Panc1 (cell line): ENCODE data around the gene BTG4. TPM values are rescaled to one million over a fixed set of nuclear protein-coding genes. Genes with fewer than 3 reads are reported as not detected.

Source experiments
- ATAC-seq: fragments of 200-7000 bp; cut with Tn5 transposase; 2 replicates; pipeline ENCODE4 v1.9.1; 2020; ENCODE audit warnings: mild to moderate bottlenecking, moderate library complexity
- BruUV-seq: library from RNA; stranded (reverse); fragments of 400-500 nt; replicated peaks from 2 replicates; lab custom pipeline; 2021; lab: Mats Ljungman, UMichigan
- CTCF ChIA-PET: fragments of 300-600 bp; sonication (Branson Sonifier 250); formaldehyde crosslinking; loops from one replicate; lab custom pipeline; 2022; ENCODE audit warnings: antibody characterized with exemption; lab: Charles Lee
- POLR2A ChIA-PET: fragments of 300-600 bp; sonication (Branson Sonifier 250); formaldehyde crosslinking; loops from one replicate; lab custom pipeline; 2022; ENCODE audit warnings: antibody characterized with exemption; lab: Charles Lee
- DNase-seq: peaks from one replicate; pipeline ENCODE4 v3.0.0-alpha.2; 2010; ENCODE audit warnings: low read depth, low spot score
- H3K27ac ChIP-seq: 2 replicates; pipeline ENCODE4 v1.5.1; 2011; ENCODE audit warnings: mild to moderate bottlenecking, low read length, inconsistent platforms
- H3K27me3 ChIP-seq: fragments of 200-500 bp; sonication (Bioruptor generic); 2 replicates; pipeline ENCODE4 v1.6.0; 2014; ENCODE audit warnings: low read length, inconsistent platforms; ENCODE audit not compliant: control insufficient read depth, insufficient read depth
- H3K36me3 ChIP-seq: fragments of 200-500 bp; sonication (Bioruptor generic); 2 replicates; pipeline ENCODE4 v1.5.1; 2014; ENCODE audit warnings: inconsistent platforms, mild to moderate bottlenecking, low read length, moderate library complexity; ENCODE audit not compliant: control insufficient read depth, insufficient read depth
- H3K4me1 ChIP-seq: 2 replicates; pipeline ENCODE4 v1.5.1; 2011; ENCODE audit warnings: inconsistent platforms, mild to moderate bottlenecking, low read length, moderate library complexity; ENCODE audit not compliant: control insufficient read depth, insufficient read depth
- H3K4me3 ChIP-seq, 2 experiments: 2 replicates each; pipeline ENCODE4 v1.5.1; 2011 to 2012; ENCODE audit warnings: low read depth in 2 of 2, low read length in 2 of 2, mild to moderate bottlenecking in 2 of 2, inconsistent platforms in 1 of 2, moderate library complexity in 1 of 2
- H3K9me3 ChIP-seq: fragments of 200-500 bp; sonication (Bioruptor generic); 2 replicates; pipeline ENCODE4 v1.5.1; 2014; ENCODE audit warnings: low read depth, mild to moderate bottlenecking, inconsistent platforms, low read length, moderate library complexity; ENCODE audit not compliant: control insufficient read depth, insufficient read depth
- POLR2AphosphoS5 ChIP-seq: IDR thresholded peaks from 2 replicates; pipeline ENCODE4 v1.6.1; 2012; ENCODE audit warnings: mild to moderate bottlenecking, low read depth, low read length, moderate library complexity
- SIN3A ChIP-seq: IDR thresholded peaks from 2 replicates; pipeline ENCODE4 v1.6.1; 2012; ENCODE audit warnings: low read depth, mild to moderate bottlenecking, low read length, moderate library complexity, borderline replicate concordance; ENCODE audit not compliant: insufficient read depth
- TCF7L2 ChIP-seq: IDR thresholded peaks from 2 replicates; pipeline ENCODE4 v1.6.1; 2011; ENCODE audit warnings: mild to moderate bottlenecking, low read depth, low read length, inconsistent platforms
- in situ Hi-C: cut with HindIII; loops from 2 replicates; pipeline ENCODE4 v1.10.0; 2016; ENCODE audit warnings: low sequenced_read_pairs, low pct_unique_long_range_greater_than_20kb
- intact Hi-C: fragments of 100-400 bp; cut with micrococcal nuclease; formaldehyde crosslinking; loops from one replicate; pipeline ENCODE4 v1.10.0; 2022; ENCODE audit not compliant: unreplicated experiment
- total RNA-seq: library from RNA; stranded (reverse); gene quantifications from one replicate; pipeline ENCODE4 v1.2.1, GENCODE V29; 2021; ENCODE audit not compliant: unreplicated experiment
- TF ChIP-seq, protein P1 (sequence below): fragments of 450-650 bp; IDR thresholded peaks from 2 replicates; pipeline ENCODE4 v1.5.1; 2017; ENCODE audit warnings: mild to moderate bottlenecking
- TF ChIP-seq, protein P2 (sequence below), 2 experiments: IDR thresholded peaks; 2 replicates each; pipeline ENCODE4 v1.6.1; 2011 to 2012; ENCODE audit warnings: low read depth in 2 of 2, control low read depth in 1 of 2, low read length in 1 of 2, mild to moderate bottlenecking in 1 of 2, moderate library complexity in 1 of 2; ENCODE audit not compliant: insufficient read depth in 1 of 2

BTG4 gene
- total RNA-seq, 1 experiment from 2014 or later = not detected

DNA sequence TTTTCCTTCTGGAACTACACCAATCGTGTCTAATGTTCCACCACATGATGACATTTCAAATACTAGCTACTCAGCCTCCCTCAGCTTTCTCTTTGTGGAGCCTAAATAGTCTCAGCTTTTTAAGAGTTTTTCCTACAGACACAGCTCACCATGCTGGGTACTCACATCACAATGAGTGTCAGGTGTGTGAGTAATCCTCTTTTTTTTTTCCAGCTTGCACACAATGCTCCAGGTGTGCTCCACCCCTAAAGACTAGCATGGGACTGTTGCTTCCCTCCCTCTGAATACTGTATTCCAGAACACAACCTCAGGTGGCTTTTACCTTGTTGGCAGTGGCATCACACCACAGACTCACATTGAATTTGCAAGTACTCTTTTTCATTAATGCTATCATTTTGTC lies 11.7 kb downstream of the BTG4 start:
- intact Hi-C loops = no loop called here
- Histone ChIP-seq H3K9me3 (no peaks in the 10 kb centered on the region), H3K36me3 (no peaks in the 10 kb centered on the region), H3K27ac (no peak overlapping the region), H3K4me1 (no peaks in the 10 kb centered on the region), H3K27me3 (peaks cover 23% of the 10 kb centered on the region; the same call in 1 of the 2 replicates), H3K4me3 (no peak overlapping the region)
- in situ Hi-C loops = no loop called here
- DNase-seq = no peak
- TF ChIP-seq, protein P1, sequence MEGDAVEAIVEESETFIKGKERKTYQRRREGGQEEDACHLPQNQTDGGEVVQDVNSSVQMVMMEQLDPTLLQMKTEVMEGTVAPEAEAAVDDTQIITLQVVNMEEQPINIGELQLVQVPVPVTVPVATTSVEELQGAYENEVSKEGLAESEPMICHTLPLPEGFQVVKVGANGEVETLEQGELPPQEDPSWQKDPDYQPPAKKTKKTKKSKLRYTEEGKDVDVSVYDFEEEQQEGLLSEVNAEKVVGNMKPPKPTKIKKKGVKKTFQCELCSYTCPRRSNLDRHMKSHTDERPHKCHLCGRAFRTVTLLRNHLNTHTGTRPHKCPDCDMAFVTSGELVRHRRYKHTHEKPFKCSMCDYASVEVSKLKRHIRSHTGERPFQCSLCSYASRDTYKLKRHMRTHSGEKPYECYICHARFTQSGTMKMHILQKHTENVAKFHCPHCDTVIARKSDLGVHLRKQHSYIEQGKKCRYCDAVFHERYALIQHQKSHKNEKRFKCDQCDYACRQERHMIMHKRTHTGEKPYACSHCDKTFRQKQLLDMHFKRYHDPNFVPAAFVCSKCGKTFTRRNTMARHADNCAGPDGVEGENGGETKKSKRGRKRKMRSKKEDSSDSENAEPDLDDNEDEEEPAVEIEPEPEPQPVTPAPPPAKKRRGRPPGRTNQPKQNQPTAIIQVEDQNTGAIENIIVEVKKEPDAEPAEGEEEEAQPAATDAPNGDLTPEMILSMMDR = no peak
- TF ChIP-seq POLR2AphosphoS5 = no peak
- TF ChIP-seq, protein P2, sequence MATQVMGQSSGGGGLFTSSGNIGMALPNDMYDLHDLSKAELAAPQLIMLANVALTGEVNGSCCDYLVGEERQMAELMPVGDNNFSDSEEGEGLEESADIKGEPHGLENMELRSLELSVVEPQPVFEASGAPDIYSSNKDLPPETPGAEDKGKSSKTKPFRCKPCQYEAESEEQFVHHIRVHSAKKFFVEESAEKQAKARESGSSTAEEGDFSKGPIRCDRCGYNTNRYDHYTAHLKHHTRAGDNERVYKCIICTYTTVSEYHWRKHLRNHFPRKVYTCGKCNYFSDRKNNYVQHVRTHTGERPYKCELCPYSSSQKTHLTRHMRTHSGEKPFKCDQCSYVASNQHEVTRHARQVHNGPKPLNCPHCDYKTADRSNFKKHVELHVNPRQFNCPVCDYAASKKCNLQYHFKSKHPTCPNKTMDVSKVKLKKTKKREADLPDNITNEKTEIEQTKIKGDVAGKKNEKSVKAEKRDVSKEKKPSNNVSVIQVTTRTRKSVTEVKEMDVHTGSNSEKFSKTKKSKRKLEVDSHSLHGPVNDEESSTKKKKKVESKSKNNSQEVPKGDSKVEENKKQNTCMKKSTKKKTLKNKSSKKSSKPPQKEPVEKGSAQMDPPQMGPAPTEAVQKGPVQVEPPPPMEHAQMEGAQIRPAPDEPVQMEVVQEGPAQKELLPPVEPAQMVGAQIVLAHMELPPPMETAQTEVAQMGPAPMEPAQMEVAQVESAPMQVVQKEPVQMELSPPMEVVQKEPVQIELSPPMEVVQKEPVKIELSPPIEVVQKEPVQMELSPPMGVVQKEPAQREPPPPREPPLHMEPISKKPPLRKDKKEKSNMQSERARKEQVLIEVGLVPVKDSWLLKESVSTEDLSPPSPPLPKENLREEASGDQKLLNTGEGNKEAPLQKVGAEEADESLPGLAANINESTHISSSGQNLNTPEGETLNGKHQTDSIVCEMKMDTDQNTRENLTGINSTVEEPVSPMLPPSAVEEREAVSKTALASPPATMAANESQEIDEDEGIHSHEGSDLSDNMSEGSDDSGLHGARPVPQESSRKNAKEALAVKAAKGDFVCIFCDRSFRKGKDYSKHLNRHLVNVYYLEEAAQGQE (IDR thresholded peaks at IDR 0.05; ENCODE audit: insufficient read depth in 1 of 2, low read depth in 2 of 2, low read length in 1 of 2) = no peak
- CTCF ChIA-PET = no interaction called here
- ATAC-seq = no peak
- POLR2A ChIA-PET = interaction anchor here (0.6 kb wide), 1 partner anchor 20 kb away, joined by 3 read pairs; no protein-coding TSS in a partner anchor
- no TSS peak for BruUV-seq

DNA sequence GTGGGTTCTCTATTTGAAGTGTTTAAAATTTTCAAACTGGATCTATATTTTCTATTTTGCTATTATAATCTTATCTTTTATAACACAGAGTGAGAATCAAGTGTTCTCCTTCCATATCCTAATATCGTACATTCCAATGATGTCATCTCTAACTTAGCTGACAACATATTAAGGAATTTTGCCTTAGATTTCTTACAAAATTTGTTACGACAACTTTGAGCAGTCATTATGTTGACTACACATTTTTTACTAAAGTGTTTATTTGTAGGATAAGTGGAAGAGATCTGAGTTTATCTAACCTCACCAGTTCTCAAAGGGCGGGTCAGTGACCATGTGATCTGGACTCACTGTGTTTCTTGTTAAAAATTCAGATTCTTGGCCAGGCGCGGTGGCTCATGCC lies 12.7 kb downstream of the BTG4 start:
- Histone ChIP-seq H3K36me3 (no peaks in the 10 kb centered on the region), H3K27ac (no peak overlapping the region), H3K27me3 (peaks cover 23% of the 10 kb centered on the region; the same call in 1 of the 2 replicates), H3K9me3 (no peaks in the 10 kb centered on the region), H3K4me1 (no peaks in the 10 kb centered on the region), H3K4me3 (no peak overlapping the region)
- CTCF ChIA-PET = no interaction called here
- TF ChIP-seq SIN3A (no peak), TCF7L2 (no peak), POLR2AphosphoS5 (no peak)
- TF ChIP-seq, protein P2 (IDR thresholded peaks at IDR 0.05; ENCODE audit: insufficient read depth in 1 of 2, low read depth in 2 of 2, low read length in 1 of 2) = no peak
- TF ChIP-seq, protein P1 = no peak
- DNase-seq = no peak
- no TSS peak for BruUV-seq
- POLR2A ChIA-PET = no interaction called here
- intact Hi-C loops = no loop called here
- ATAC-seq = no peak
- in situ Hi-C loops = no loop called here
